Stimulated activated effector memory CD8-positive, alpha-beta T cell treated with anti-CD3 and anti-CD28 coated beads, Interleukin-12 subunit alpha, Interleukin-12 subunit beta, amount 100 ng/mL, for 72 hours (primary cell): Measurements from ENCODE around the gene ST6GALNAC5.
A peak's percentile ranks its signal among the peaks of the same experiment; 100 is the strongest.

Experiments
- ATAC-seq: fragments of 150-1000 bp; cut with Tn5 transposase; 2 replicates; pipeline ENCODE4 v1.10.0; 2021
- DNase-seq, 2 donors: peaks; one replicate each; pipeline ENCODE4 v3.0.0; 2021 to 2022; ENCODE audit warnings: low spot score in 2 of 2
- H3K27ac Mint-ChIP-seq: one replicate; pipeline ENCODE4 v1.8.0; 2022; ENCODE audit warnings: mild to moderate bottlenecking, mixed read lengths
- H3K36me3 Mint-ChIP-seq: one replicate; pipeline ENCODE4 v1.8.0; 2022; ENCODE audit warnings: mild to moderate bottlenecking, mixed read lengths
- H3K4me1 Mint-ChIP-seq: one replicate; pipeline ENCODE4 v1.8.0; 2022; ENCODE audit warnings: mixed read lengths
- H3K4me3 Mint-ChIP-seq: one replicate; pipeline ENCODE4 v1.8.0; 2022; ENCODE audit warnings: mild to moderate bottlenecking, mixed read lengths
- H3K9me3 Mint-ChIP-seq: one replicate; pipeline ENCODE4 v1.8.0; 2022; ENCODE audit warnings: mixed read lengths

The ST6GALNAC5 gene

DNA sequence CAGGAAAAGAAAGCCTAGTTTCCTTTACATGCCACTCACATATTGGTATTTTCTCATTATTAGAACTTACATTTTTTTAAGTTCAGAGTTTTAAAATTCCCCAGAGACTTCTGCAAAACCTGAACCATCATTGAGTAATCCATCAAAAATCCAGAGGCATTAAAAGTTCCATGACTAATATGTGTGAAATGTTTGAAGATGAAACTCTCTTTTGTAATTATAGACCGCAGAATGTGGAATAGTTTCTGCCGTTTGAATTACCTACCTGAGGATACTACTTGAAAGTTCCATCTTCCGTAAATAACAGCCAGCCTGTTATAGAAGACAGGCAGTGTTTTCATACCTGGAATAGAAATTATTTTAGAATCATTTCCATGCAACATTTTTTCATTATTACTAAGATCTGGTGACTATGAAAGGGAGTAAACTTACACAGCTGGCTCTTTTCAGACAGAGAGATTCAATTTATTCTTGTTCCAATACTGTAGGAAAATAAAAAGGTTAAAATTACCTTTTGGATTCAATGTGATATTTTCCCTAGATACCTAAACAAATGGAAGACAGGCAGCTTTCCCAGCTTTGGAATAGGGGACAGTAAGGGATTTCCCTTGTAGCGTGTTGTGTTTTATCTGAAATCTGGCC, 131.4 kb downstream of the ST6GALNAC5 start:
- DNase-seq (no peak), ATAC-seq (no peak)
- no peaks in the 10 kb centered on the region for H3K9me3 Mint-ChIP-seq
- no peak overlapping the region for H3K27ac Mint-ChIP-seq
- no peaks in the 10 kb centered on the region for H3K36me3 Mint-ChIP-seq
- no peaks in the 10 kb centered on the region for H3K4me1 Mint-ChIP-seq
- H3K4me3 Mint-ChIP-seq, result no peak overlapping the region

DNA sequence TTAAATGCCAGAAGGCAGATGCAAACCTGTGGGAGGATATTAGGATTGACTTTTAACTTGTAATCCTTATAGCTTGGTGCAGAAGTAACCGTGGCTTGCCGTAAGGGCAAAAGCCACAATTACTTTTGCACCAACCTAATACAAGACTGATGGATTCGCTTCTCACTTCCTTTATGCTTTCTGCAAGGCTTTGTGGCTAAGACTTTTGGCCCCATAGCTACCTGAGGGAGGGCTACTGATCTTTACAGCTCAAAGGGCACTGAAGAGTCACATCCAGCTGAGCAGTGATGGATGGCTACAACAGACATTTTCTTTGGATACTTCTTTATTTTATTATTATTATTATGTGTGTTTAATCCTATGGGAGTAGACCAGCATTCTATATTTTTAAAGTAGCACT, 140.4 kb downstream of the ST6GALNAC5 start:
- Mint-ChIP-seq H3K4me1 (no peaks in the 10 kb centered on the region), H3K27ac (no peak overlapping the region), H3K4me3 (no peak overlapping the region), H3K9me3 (peaks cover 3% of the 10 kb centered on the region), H3K36me3 (no peaks in the 10 kb centered on the region)
- DNase-seq (no peak), ATAC-seq (no peak)

DNA sequence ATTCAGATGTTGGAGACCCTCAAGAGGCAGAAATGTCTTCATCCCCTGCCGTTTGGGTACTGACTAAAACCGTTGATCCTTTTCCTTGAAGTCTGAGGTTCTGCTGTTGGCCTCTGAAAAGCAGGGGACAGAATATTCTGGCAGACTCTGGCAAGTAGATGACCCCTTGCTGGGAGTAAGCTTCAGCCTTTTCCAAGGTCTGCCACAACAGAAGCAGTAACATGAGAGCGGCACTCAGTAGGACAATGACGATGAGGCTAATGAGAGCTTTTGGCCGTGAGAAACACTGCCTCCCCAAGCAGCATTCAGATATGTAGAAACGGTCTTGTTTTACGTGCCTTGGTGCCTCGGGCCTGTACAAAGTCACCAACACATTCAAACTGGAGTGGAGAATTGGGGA, 143.7 kb downstream of the ST6GALNAC5 start:
- ATAC-seq (no peak), DNase-seq (no peak)
- Mint-ChIP-seq H3K4me3 (no peak overlapping the region), H3K36me3 (no peaks in the 10 kb centered on the region), H3K4me1 (no peaks in the 10 kb centered on the region), H3K27ac (no peak overlapping the region), H3K9me3 (no peaks in the 10 kb centered on the region)

DNA sequence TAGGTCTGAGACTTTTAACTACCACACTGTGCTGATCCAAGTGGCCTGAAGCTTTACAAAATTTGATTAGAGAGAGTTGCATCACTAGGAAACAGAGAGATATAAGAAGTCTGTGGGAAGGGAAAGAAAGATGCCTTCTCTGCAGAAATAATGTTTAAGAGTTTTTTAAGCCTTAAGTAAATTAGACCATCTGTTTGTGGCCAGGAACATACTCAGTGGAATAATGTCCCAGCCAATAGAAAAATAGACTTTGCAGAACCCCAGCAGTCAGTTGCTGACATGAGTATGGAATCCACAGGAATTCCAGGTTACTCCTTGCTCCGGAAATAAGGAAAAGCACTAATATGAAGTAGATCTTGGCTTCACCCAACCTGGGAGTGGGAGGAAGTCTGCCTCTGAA, 144.8 kb downstream of the ST6GALNAC5 start:
- H3K9me3 Mint-ChIP-seq, result no peaks in the 10 kb centered on the region
- H3K4me3 Mint-ChIP-seq, result no peak overlapping the region
- no peaks in the 10 kb centered on the region for H3K4me1 Mint-ChIP-seq
- no peak overlapping the region for H3K27ac Mint-ChIP-seq
- H3K36me3 Mint-ChIP-seq, result no peaks in the 10 kb centered on the region
- DNase-seq, result no peak
- ATAC-seq, result no peak

DNA sequence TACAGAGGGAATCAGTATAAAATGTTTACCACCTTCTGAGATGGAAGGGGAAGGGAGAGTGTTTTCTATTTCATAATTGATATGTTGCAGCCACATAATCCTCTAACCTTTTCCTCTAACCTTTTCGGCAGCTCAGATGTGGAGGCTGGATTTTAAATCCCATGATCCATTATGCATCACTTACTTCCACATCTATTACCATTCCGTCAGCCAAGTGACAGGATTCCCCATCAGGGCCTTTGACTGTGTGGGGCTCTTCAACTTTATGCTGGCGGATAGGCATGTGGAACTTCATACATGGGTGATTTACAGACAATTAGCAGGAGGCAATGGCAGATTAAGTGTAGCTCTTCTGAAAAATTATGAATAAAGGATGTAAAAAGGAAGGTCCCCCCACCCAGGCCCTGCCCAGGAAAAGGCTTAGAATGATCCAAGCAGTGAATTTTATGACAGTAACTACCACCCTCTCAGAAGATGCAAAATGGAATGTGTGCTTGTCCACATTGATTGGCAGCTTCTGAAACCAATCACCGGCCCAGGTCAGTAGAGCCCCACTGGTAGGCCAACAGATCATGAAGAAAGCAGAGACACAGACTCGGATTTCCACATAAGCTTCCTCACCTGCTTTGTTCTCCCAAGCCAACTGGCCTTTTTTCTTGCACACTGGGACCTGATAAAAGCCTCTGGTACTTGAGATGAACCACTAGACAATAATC, 147.0 kb downstream of the ST6GALNAC5 start:
- DNase-seq (no peak), ATAC-seq (no peak)
- no peaks in the 10 kb centered on the region for H3K4me1 Mint-ChIP-seq
- no peaks in the 10 kb centered on the region for H3K36me3 Mint-ChIP-seq
- no peak overlapping the region for H3K4me3 Mint-ChIP-seq
- no peaks in the 10 kb centered on the region for H3K9me3 Mint-ChIP-seq
- no peak overlapping the region for H3K27ac Mint-ChIP-seq

DNA sequence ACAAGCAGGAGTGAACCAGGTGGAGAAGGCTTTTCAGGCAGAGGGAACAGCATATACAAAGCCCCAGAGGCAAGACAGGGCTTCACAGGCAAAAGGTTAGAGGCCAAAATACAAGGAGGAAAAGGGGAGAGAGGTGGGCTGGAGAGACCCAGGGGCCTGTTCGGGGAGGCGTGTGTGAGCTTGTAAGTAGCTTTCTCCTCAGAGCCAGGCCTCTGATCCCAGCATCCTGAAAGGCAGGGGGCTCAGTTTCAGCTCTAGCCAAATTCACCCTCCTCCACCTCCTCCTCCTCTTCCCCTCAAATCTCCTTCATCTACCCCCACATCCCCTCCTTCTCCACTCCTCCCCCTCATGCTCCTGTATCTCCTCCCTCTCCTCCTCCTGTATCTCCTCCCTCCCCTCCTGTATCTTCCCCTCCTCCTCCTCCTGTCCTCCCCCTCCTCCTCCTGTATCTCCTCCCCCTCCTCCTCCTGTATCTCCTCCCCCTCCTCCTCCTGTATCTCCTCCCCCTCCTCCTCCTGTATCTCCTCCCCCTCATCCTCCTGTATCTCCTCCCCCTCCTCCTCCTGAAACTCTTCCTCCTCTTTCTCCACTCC, 148.6 kb downstream of the ST6GALNAC5 start:
- Mint-ChIP-seq H3K4me1 (no peaks in the 10 kb centered on the region), H3K36me3 (no peaks in the 10 kb centered on the region), H3K27ac (no peak overlapping the region), H3K9me3 (no peaks in the 10 kb centered on the region), H3K4me3 (no peak overlapping the region)
- no peak for ATAC-seq
- no peak for DNase-seq

DNA sequence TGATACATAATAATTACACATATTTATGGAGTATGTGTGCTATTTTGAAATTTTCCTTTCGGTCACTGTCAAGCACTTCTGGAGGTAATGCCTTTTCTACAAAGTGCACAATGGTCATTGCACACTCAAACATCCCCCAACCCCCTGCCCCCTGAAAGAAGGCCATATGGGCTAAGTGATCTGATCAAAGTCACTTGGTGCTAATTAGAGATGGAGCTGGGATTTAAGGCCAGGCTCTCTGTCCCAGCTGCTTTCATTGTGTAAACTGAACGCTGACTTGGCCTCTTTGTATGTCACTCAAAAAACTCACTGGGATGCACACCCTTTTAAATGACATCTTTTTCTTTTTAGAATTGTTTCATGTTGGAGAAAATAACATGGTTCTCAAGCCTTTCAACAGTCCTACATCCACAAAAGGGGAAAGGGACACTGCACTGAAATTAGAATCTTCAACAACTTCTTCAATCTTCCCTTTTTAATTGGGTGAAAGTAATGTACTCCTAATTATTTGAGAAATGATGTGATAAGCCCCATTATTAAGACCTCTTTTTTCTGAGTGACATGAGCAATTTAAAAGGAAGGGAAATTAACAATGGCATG, 149.2 kb downstream of the ST6GALNAC5 start:
- Mint-ChIP-seq H3K9me3 (no peaks in the 10 kb centered on the region), H3K4me1 (no peaks in the 10 kb centered on the region)
- no peak for ATAC-seq

DNA sequence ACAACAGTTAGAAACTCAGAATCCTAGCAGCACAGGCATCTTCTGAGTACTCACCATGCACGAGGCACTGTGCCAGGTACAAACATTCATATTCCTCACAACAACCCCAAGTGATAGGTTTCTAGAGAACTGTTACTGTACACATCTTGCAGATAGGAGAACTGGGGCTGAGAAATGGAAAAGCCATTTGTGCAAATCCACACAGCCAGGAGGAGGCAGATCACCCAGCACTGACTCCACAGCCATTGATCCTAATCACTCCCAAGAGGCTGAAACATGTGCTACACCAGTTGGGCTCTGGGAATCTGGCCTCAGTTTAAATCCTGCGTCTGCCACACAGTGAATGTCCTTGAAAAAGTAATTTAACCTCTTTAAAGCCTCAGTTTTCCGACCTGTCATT, 151.0 kb downstream of the ST6GALNAC5 start:
- ATAC-seq (no peak), DNase-seq (no peak)
- no peak overlapping the region for H3K4me3 Mint-ChIP-seq
- no peaks in the 10 kb centered on the region for H3K4me1 Mint-ChIP-seq
- H3K36me3 Mint-ChIP-seq, result no peaks in the 10 kb centered on the region
- no peak overlapping the region for H3K27ac Mint-ChIP-seq
- H3K9me3 Mint-ChIP-seq, result no peaks in the 10 kb centered on the region

More for the DNA sequence above, 149.2 kb downstream of the ST6GALNAC5 start:
- H3K27ac Mint-ChIP-seq, result no peak overlapping the region
- no peak for DNase-seq
- no peak overlapping the region for H3K4me3 Mint-ChIP-seq
- H3K36me3 Mint-ChIP-seq, result no peaks in the 10 kb centered on the region

DNA sequence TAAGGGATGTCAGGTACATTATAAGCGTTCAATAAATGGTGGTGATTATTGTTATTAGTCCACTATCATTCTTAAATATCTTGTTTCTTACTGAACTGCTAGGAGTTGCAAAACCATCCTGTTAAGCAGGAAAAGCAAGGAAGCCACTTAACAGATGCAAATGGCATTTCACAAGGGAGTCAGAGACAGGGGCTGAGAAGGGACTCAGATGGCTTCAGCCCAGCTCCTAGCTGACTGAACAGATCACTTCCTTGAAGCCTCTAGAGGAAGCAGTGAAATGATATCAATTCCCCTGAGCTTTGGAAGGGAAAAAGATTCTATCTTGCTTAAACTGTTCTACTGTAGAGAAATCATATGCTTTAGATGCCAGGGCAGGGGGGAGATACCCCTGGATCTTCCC, 151.5 kb downstream of the ST6GALNAC5 start:
- H3K4me1 Mint-ChIP-seq, result no peaks in the 10 kb centered on the region
- no peak overlapping the region for H3K4me3 Mint-ChIP-seq
- no peaks in the 10 kb centered on the region for H3K36me3 Mint-ChIP-seq
- ATAC-seq (peak; percentile 32), DNase-seq (no peak)
- no peak overlapping the region for H3K27ac Mint-ChIP-seq
- H3K9me3 Mint-ChIP-seq, result no peaks in the 10 kb centered on the region

DNA sequence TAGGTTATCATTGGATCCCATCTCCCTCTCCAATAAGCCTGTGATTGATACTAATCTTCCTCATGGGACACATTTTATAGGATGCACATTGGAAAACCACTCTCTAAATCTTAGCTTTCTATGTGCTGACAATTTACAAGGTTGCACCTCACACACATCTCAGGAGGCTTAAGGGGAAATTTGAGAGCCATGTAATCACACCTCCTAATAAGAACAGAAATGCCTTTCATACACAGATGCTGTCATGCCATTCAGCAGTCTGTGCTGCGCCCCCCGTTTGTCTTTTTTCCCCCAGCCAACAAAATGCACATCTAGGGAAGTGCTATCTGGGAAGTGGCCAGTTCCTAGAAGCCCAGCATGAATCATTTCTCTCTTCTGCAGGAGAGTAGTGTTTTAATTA, 154.5 kb downstream of the ST6GALNAC5 start:
- no peak overlapping the region for H3K27ac Mint-ChIP-seq
- no peaks in the 10 kb centered on the region for H3K4me1 Mint-ChIP-seq
- ATAC-seq (no peak), DNase-seq (no peak)
- H3K4me3 Mint-ChIP-seq, result no peak overlapping the region
- H3K36me3 Mint-ChIP-seq, result no peaks in the 10 kb centered on the region
- H3K9me3 Mint-ChIP-seq, result no peaks in the 10 kb centered on the region

DNA sequence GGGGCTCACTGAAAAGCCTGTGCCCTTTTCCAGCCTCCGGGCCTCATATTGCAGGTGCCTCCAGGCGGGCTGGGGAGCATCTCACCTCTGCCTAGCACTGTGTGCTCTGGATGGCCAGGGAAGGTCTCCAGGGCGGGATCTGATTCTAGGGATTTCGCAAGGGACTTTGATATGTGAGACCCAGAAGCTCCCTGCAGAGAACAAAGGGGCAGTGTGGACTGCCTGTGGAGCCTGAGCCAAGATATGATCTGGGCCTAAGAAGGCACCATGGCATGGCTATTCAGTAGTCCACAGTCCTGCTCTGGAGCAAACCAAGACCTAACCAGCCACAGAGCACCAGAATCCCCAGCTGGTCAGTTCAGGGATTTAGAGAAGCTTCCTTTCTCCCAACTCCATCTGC, 157.2 kb downstream of the ST6GALNAC5 start:
- no peaks in the 10 kb centered on the region for H3K9me3 Mint-ChIP-seq
- no peaks in the 10 kb centered on the region for H3K4me1 Mint-ChIP-seq
- DNase-seq (no peak), ATAC-seq (no peak)
- H3K27ac Mint-ChIP-seq, result no peak overlapping the region
- no peak overlapping the region for H3K4me3 Mint-ChIP-seq
- no peaks in the 10 kb centered on the region for H3K36me3 Mint-ChIP-seq

DNA sequence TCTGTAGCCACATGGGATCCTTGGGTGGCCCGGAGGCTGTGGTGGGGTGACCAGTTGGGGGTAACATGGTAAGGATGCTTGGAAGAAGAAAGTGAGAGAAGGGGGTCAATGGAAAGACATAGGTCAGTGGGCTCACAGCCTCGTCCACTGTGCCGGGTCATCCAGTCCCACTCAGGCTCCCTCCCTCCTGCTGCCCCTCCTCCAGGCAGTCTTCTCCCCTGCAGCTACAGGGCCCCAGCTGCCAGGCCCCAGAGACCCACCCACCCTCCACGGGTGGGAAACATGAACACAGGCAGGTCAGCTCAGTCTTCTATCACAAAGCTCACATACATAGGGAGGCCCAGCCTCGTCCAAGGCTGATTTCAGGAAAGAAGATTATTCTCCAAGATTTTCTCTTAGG, 158.3 kb downstream of the ST6GALNAC5 start:
- DNase-seq (no peak), ATAC-seq (peak; percentile 17)
- H3K36me3 Mint-ChIP-seq, result no peaks in the 10 kb centered on the region
- H3K9me3 Mint-ChIP-seq, result no peaks in the 10 kb centered on the region
- H3K4me3 Mint-ChIP-seq, result no peak overlapping the region
- H3K4me1 Mint-ChIP-seq, result no peaks in the 10 kb centered on the region
- no peak overlapping the region for H3K27ac Mint-ChIP-seq

DNA sequence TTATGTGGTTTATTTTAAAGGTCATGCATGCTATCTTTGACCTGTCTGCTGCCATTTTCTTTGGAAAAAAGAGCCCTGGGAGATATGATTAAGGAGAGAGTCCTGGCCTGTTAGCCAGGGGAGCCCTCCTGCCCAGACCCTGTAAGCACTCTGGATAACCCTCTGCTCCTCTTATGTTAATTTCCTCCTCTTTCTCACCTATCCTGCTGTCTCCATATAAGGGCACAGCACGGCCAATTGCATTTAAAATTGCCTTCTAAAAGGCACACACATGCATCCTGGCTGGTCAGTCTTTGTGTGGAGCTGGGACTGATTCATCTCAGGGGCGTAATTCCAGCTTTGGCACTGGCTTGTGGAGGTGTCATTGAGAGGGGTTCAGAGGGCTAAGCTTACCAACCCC, 158.9 kb downstream of the ST6GALNAC5 start:
- ATAC-seq (no peak), DNase-seq (no peak)
- Mint-ChIP-seq H3K9me3 (no peaks in the 10 kb centered on the region), H3K4me1 (no peaks in the 10 kb centered on the region), H3K4me3 (no peak overlapping the region), H3K36me3 (no peaks in the 10 kb centered on the region), H3K27ac (no peak overlapping the region)

DNA sequence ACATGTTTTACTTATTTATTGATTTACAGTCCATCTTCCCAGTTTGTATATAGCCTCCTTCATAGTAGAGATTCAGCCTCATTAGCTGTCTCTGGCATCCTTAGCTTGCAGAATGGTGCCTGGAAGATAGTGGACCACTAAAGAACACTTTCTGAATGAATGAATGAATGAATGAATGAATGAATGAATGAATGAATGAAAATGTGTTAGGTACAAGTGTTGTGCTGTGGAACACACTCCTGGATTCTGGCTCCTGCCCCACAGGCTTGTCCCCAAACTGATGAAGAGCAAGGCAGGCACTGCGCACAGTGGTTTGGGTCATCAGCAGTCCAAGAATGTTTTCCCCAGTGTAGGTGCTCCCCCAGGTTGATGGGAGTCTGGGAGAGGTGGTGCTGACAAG, 159.4 kb downstream of the ST6GALNAC5 start:
- Mint-ChIP-seq H3K36me3 (no peaks in the 10 kb centered on the region), H3K4me1 (no peaks in the 10 kb centered on the region), H3K4me3 (no peak overlapping the region), H3K27ac (no peak overlapping the region), H3K9me3 (no peaks in the 10 kb centered on the region)
- DNase-seq, result no peak
- ATAC-seq, result no peak

DNA sequence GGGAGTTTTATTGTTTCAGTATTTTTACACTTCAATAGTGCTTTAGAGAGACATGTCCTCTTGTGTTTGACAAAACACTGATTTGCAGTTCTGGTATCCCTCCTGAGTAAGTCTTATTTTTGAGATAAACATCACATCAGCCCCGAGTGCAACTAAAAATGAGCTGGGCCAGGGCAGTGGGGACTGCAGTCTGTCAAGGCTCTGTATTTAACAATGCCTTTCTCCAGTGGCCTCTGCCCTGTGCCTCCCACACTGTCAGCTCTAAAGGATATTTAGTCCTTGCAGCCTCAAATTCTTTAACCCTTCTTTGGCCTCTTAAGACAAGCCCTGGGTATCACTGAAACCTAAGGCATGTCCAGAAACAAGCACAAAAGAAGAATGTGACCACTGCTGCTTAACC, 160.6 kb downstream of the ST6GALNAC5 start:
- DNase-seq (no peak), ATAC-seq (no peak)
- no peaks in the 10 kb centered on the region for H3K9me3 Mint-ChIP-seq
- H3K36me3 Mint-ChIP-seq, result no peaks in the 10 kb centered on the region
- H3K27ac Mint-ChIP-seq, result no peak overlapping the region
- H3K4me3 Mint-ChIP-seq, result no peak overlapping the region
- no peaks in the 10 kb centered on the region for H3K4me1 Mint-ChIP-seq
